GM19467 (cell line): ENCODE results near the gene NWD2.

Experiments used
- ATAC-seq: cut with Tn5 transposase; IDR thresholded peaks from one replicate; pipeline ENCODE4 v1.9.1; 2021; ENCODE audit warnings: mild to moderate bottlenecking, moderate library complexity; ENCODE audit not compliant: unreplicated experiment

The NWD2 gene

DNA sequence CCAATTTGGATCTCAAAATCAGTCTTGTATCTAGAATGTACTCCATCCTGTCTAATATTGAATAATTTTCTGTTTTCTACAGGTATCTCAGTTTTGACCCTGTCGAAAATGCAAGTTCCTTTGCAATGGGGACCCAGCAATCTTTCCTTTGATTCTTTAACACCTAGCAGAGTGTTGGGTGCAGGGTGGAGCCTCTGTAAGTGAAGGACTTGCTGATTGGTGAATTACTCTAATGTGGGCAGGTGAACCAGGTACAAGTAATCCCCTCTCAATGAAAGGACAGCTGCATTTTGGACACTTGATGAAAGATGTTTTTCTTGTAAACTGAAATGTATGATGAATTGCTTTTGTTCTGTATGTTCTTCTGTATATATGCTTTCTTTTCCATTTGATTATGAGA, 54.9 kb downstream of the NWD2 start:
- no peak for ATAC-seq

DNA sequence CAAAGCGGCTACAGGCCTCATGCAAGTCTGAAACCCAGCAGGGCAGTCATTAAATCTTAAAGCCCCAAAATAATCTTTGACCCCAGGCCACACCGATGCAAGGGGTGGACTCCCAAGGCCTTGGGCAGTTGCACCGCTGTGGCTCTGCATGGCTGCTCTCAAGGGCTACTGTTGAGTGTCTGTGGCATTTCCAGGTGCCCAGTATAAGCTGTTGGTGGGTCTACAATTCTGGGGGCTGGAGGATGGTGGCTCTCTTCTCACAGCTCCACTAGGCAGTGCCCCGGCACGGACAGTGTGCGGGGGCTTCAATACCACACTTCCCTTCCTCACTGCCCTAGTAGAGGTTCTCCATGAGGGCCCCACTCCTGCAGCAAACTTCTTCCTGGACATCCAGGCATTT, 60.1 kb downstream of the NWD2 start:
- ATAC-seq: no peak

DNA sequence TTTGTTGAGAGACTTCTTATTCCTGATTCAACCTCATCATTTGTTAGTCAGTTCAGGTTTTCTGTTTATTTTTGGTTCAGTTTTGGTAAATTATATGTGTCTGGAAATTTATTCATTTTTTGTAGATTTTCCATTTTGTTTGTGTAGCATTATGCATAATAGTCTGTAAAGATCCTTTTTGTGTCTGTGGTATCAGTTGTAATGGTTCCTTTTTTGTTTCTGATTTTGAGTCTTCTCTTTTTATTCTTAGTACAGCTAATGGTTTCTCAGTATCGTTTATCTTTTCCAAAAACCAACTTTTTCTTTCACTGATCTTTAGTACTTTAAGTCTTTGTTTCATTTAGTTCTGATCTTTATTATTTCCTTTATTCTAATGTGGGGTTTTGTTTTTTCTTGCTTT, 61.4 kb downstream of the NWD2 start:
- ATAC-seq: no peak

DNA sequence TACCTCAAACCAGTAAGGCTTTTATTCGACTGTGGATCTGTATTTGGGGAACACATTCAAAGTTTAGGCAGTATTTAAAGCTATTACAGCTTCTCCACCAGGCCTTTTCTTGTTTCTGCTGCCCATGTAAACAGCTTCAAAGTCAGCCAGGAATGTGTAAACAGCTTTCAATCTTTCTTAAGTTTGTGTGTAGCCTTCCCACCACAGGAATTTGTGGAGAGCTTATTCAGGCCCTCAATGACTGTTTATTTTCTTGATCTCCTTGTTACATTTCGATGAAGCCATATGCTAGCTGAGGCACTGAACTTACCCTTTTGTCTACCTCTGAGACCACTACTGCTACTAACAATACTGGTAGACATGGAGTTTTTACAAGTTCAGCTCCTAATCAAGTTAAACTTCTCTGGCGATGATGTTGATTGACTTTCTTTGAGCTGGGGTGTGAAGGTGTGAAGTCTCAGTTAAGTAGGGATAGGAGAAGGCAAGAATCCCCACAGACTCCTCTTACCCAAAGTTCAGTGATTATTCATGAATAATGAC, 72.6 kb downstream of the NWD2 start:
- ATAC-seq: no peak

DNA sequence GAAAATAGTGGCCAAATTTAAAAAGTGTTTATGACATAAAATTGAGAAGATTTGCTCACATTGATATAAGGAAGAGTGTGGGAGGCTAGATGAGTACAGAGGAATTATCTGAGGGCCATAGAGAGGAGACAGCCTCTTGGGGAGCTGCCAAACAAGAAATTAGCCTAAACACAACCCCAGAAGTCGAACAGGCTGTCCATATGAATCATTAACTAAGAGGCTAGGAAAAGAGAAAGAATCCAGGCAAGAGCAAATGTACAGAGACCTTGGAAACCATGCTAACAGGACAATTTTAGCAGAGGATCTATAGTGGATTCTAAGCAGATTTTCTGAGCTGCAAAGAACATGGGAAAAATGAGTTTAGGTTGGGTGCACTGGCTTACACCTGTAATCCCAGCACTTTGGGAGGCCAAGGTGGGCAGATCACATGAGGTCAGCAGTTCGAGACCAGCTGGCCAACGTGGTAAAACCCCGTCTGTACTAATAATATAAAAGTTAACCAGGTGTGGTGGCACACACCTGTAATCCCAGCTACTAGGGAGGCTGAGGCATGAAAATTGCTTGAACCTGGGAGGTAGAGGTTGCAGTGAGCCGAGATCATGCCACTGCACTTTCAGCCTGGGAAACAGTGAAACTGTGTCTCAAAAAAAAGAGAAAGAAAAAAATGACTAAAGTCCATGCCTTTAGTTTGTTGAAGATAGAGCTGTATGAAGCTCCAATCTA, 76.1 kb downstream of the NWD2 start:
- no peak for ATAC-seq

DNA sequence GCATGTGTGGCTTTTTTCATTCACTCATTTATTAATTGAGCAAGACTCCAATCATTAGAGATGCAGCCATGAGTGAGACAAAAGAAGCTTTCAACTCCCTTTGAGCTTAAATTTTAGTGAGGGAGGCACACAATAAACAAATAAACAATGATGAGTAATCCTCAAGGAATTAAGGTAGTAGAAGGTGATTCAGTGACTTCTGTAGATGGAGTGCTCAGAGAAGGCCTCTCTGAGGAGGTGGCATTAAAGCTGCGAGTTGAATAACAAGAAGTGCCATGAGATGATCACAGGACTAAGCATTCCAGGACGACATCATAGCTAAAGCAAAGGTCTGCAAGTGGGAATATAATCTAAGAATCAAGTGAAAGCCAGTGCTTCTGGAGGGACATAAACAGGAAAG, 77.6 kb downstream of the NWD2 start:
- ATAC-seq: no peak

DNA sequence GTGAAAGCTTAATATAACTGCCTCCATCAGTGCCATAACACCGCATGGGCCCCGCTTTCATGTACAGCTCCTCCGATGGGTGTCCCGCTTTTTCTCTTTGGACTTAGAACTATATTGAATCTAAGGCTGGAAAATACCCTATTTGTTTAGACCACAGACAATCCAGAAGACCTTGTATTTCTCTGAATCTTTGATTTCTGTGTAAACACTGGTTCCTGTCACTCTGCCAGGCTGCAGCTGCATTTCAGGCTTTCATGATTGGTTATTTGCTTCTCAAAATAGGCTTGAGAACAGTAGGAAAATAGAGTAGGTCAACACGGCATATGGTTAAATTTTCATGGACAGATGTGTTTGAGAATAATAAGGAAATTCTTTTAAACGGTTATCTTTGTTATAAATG, 80.0 kb downstream of the NWD2 start:
- no peak for ATAC-seq

DNA sequence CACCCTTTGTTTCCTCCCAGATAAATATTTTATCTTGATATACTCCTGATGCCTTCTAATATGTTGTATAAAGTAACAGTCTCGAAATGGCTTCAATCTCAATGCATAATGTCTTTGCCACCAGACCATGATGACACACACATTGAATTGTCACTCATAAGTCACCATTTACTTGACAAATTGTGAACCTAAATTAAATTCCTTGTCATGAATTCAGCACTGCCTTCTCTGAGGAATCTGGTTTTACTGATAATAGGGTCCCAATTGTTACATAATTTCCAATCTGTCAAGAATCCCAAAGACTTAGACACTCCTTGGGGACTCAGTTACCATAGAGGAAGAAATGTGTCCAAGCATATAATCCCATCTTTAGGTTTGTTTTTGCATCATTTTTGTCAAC, 82.3 kb downstream of the NWD2 start:
- no peak for ATAC-seq

DNA sequence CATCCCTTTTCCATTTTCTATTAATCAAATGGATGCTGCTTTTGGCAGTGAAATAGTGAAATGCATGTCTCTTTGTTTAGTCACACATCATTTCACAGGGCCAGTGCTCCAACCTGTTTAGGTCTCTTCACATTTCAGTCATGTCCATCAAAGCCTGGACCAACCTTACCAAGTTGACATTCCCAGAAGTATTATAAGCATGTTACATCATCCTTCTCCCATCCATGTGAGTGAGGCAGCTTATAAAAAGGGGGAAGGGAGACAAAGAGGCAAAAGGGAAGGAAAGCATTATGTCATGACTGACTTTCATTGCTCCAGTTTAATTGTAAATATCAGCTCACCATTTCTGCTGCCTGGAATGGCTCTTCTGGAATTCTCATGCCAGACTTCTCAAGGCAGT, 94.4 kb downstream of the NWD2 start:
- ATAC-seq: no peak

DNA sequence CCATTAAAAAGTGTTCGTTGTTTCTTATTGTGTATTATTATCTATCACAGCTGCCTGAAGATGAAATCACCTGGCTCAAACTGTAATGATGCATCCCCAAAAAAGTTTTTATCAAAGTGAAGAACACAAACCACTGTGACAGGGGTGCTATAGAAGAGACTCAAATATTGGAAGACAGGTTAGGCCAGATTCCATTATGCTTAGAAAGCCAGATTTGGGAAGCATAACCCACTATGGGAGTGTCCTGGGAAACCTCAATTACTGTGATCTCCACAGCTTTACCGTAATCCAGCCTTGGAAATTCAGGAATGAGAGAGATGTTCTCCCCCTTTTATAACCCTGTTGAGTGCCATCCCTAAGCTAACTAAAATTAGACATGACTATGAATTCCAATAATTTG, 114.2 kb downstream of the NWD2 start:
- no peak for ATAC-seq

DNA sequence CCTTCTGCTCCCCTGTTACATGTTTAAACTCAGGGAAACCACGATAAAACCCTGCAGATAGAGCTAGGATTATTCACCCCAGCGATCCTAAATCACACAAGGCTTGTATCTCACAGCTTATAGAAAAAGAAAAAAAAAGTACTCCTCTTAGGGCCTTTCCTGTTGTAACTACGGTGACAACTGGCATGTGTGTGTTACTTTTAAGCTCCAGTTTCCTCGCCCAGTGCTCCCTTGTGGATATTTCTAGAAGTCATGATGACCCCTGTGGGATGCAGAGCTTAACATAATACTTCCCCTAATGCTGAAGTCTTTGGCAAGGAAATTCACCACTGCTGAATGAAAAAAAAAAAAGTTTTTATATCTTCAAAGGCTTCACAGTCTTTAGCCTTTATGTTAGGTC, 114.7 kb downstream of the NWD2 start:
- no peak for ATAC-seq

DNA sequence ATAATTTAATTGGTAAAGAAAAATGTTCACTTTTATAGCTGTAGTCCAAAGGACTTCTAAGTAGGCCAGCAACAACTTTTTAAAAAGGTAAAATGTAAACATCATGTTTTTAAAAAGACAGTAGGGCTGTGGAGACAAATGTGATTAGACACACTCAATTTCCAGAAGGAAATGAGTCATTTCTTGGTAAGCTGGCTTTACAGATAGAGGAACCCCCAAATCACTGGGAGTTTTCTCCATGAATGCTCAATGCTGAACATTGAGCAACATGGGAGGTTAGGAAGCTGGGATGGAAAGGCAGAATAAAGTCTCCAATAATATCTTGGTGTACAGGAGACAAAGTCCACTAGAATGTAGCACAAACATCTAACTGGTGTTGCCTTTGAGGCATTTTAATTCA, 121.3 kb downstream of the NWD2 start:
- no peak for ATAC-seq

DNA sequence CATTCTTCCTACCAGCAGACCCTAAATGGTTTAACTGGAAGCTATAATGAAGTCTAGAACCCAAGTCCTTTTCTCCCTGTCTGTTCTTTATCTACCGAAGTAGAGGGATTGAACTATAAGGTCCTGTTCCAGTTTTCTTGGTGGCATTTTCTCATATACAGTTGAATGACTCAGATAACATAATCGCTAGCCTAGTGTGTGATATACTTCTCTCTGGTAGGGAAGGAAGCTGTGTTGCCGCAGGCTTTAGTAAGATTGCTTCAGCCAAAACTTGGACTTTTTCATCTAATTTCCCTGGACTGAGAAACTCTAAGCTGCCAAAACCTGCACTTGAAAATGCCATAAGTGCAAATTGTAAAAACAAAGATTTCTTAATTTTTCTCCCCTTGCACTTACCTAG, 123.4 kb downstream of the NWD2 start:
- ATAC-seq: no peak

DNA sequence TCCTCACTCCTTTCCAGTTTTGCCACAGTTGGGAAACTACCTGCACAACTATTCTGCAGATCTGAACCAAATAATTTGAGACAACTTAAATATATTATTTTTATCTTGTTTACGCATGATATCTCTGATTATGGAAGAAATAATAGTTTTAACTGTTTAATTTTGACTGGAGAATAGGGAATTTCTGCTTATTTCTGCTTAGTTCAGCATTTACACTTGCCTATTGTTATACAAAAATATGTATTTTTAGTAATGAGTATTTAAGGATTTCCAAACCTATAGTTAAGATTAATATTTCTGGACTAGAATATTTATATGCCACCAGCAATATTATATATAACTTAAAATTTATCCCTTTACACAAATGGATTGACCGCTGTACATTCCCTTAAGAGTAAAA, 125.5 kb downstream of the NWD2 start:
- ATAC-seq: no peak

DNA sequence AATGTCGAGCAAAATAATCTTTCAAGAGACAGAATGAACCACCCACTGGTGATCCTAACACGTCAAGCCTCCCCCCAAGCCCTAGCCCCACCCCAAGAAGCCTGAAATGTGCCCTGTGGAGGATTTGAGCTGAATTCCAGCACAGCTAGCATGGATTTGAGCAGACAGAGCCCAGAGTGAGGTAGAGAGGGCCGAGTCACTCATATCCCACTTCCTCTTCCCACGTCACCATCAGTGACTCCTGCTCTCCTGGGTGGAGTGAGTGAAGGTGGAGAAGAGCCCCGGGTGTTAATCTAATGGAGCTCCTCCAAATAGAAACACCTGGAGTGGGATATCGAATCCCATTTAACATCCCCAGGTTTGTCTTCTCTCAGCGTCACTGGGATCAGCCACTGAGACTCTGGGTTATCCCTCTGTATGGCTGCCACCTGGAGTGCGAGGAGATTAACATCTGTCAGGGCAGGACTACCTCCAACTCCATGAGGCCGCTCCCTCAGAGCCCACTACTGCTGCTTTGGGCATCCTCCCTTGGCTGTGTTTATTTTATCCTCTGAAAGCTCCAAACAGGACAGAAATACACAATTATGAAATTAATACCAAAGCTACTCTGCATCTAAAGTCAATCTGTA, 136.6 kb downstream of the NWD2 start:
- ATAC-seq: no peak

DNA sequence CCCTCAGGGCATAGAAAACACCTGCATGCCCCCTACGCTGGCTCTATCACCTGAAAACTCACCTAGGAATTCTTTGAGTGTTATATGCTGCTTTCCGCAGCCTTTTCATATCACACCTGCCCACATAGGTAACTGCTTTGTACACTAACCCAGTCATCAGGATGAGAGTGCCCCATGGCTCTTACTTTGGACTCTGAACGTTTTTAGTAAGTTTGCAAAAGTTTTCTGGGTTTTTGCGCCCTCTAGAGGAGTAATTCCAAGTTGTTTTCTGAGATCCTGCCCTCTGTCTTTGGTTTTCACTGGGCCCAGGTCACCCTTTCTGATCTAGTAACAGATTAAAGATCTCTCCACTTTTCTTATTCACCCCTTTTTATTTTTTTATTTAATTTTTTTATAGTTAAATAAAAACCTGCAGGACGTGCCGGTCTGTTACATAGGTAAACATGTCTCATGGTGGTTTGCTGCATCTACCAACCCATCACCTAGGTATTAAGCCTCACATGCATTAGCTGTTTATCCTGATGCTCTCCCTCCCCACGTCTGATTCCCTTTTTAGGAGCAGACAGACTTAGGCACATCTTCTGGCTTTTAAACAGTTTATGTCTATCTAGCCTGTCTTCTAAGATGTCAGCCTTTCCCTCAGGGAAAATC, 139.2 kb downstream of the NWD2 start:
- peak; percentile 61 for ATAC-seq

DNA sequence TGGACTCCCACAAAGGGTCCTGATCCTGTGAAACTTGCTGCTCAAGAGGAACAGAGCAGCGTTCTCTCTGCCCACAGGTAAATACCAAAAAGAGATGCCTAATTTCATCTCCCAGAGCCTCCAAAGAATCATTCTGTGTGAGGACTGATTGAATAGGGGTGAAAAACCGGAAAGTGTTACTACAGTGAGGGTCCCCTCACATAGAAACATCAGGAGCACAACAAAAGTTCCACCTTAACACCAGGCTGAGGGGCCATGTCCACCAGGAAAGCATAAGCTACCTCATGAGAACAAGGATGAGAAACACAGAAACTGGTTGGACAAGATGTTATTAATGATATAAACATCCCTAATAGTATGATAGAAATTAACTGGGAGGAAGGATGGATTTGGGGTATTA, 140.9 kb downstream of the NWD2 start:
- ATAC-seq: no peak

DNA sequence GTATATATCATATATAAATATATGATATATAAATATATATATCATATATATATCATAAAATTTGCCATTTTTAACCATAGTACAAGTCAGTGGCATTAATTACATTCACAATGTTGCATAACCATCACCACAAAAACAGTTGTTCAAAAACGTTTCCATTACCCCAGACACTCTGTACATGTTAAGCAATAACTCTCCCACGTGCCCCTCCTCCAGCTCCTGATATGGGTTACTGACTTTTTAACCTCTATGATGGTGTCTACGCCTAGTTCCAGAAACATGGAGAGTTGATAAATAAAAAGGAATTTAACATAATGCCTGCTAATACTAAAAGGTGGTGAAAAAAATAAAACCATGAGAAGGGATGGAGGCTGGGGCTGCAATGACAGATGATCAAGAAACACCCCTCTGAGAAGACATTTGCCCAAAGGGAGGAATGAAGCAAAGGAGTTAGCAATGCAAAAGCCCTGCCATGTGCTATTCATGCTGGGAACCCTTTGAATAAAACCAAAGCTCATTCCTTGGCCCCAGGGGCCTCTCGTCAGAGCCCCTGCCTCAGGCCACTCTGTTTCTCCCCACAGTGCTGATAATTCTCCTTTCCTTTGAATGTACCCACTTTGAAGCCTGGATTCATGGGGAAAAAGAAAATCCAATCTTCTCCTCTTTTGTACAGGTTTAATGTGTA, 144.3 kb downstream of the NWD2 start:
- no peak for ATAC-seq

DNA sequence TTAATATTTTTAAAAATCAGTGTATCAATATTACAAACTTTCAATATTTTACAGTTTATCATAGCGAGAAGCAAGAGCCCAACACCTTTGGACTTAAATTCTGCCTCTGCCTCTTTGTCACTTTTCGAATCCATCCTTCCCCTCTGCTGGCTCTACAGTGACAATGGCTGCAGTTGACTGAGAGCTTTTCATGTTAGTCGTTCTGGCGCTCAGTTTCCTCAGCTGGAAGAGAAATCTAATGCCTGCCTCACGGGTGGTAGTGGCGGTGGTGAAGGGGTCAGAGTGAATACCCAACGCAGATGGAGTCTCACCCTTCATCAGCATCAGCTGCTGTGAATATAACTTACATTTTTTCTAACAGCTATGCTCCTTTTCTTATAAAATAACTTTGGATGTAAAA, 144.8 kb downstream of the NWD2 start:
- ATAC-seq: no peak

DNA sequence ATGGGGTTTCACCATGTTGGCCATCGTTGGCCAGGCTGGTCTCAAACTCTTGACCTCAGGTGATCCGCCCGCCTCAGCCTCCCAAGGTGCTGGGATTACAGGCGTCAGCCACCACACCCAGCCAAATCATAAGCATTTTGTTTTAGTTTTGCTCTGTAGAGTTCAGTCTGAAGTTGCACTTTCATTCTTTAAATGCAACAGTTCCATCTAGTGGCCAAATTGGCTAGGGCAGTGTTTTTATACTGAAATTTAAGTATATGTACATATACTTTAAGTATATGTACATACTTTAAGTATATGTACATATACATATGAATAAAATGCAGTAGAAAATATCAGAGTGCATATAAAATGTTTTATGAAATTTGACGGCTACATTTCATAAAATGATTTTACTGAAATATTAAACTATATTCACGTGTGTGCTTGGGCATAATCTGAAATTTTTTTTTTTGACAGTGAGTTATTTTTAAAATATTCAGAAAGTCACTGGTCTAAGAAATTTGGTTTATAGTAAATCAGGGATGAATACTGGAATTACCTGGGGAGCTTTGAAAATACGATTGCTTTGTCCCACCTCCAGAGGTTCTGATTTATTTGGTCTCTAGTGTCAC, 145.5 kb downstream of the NWD2 start:
- ATAC-seq: peak; percentile 64
